Lower leg skin (tissue), 3 donors: ENCODE results near the gene KCNMB2.

Source experiments
- POLR2A ChIP-seq, 2 donors: fragments of 450-650 bp; IDR thresholded peaks; one replicate each; pipeline ENCODE4 v1.6.1; 2016 to 2017; ENCODE audit warnings: antibody characterized with exemption in 2 of 2, mild to moderate bottlenecking in 1 of 2, moderate library complexity in 1 of 2
- TF ChIP-seq, protein P1 (sequence below), 3 donors: fragments of 450-650 bp; IDR thresholded peaks; one replicate each; pipeline ENCODE4 v1.5.1; 2016; ENCODE audit warnings: antibody characterized with exemption in 3 of 3, mild to moderate bottlenecking in 3 of 3, moderate library complexity in 2 of 3

GRCh38 chr3:178629430-178630178 is 93.4 kb downstream of the KCNMB2 start:
- TF ChIP-seq, protein P1, sequence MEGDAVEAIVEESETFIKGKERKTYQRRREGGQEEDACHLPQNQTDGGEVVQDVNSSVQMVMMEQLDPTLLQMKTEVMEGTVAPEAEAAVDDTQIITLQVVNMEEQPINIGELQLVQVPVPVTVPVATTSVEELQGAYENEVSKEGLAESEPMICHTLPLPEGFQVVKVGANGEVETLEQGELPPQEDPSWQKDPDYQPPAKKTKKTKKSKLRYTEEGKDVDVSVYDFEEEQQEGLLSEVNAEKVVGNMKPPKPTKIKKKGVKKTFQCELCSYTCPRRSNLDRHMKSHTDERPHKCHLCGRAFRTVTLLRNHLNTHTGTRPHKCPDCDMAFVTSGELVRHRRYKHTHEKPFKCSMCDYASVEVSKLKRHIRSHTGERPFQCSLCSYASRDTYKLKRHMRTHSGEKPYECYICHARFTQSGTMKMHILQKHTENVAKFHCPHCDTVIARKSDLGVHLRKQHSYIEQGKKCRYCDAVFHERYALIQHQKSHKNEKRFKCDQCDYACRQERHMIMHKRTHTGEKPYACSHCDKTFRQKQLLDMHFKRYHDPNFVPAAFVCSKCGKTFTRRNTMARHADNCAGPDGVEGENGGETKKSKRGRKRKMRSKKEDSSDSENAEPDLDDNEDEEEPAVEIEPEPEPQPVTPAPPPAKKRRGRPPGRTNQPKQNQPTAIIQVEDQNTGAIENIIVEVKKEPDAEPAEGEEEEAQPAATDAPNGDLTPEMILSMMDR (IDR thresholded peaks at IDR 0.05), result no peak
- TF ChIP-seq POLR2A (IDR thresholded peaks at IDR 0.05), result no peak
